Measurements from ENCODE around the gene B3GNT5. TPM values are rescaled to one million over a fixed set of nuclear protein-coding genes. Genes with fewer than 3 reads are reported as not detected.

Gene B3GNT5
- total RNA-seq, 2 experiments from 2014 or later = 11.3 to 13.3 TPM

GRCh38 chr3:183252118-183252782 lies 803 bp upstream of the B3GNT5 start:
- H3K4me1 Mint-ChIP-seq = peaks cover 17% of the 10 kb centered on the region
- peak overlapping the region; percentile 62 for H3K4me3 Mint-ChIP-seq
- no peak overlapping the region for H3K27ac Mint-ChIP-seq

GRCh38 chr3:183253528-183254486 lies 754 bp downstream of the B3GNT5 start:
- Mint-ChIP-seq H3K4me3 (peak overlapping the region; percentile 78), H3K36me3 (peaks cover 29% of the 10 kb centered on the region), H3K4me1 (peaks cover 21% of the 10 kb centered on the region), H3K27me3 (peaks cover 42% of the 10 kb centered on the region), H3K27ac (peak overlapping the region; percentile 70), H3K9me3 (no peaks in the 10 kb centered on the region)
- DNase-seq = peak; percentile 32

More at GRCh38 chr3:183252118-183252782, 803 bp upstream of the B3GNT5 start:
- peaks cover 30% of the 10 kb centered on the region for H3K27me3 Mint-ChIP-seq
- DNase-seq = no peak
- H3K36me3 Mint-ChIP-seq = peaks cover 20% of the 10 kb centered on the region
- H3K9me3 Mint-ChIP-seq = no peaks in the 10 kb centered on the region

GRCh38 chr3:183254487-183255347 lies 1.7 kb downstream of the B3GNT5 start:
- Mint-ChIP-seq H3K4me1 (peaks cover 26% of the 10 kb centered on the region), H3K4me3 (peak overlapping the region; percentile 77), H3K27ac (peak overlapping the region; percentile 70), H3K9me3 (no peaks in the 10 kb centered on the region), H3K36me3 (peaks cover 34% of the 10 kb centered on the region), H3K27me3 (peaks cover 42% of the 10 kb centered on the region)
- DNase-seq = peak; percentile 34

- H3K4me1 Mint-ChIP-seq = peaks cover 26% of the 10 kb centered on the region
- peak overlapping the region; percentile 77 for H3K4me3 Mint-ChIP-seq
- no peak for DNase-seq
- H3K27ac Mint-ChIP-seq = peak overlapping the region; percentile 70
- H3K36me3 Mint-ChIP-seq = peaks cover 34% of the 10 kb centered on the region
- no peaks in the 10 kb centered on the region for H3K9me3 Mint-ChIP-seq
- peaks cover 40% of the 10 kb centered on the region for H3K27me3 Mint-ChIP-seq
These were observed 2.3 kb downstream of the B3GNT5 start for GRCh38 chr3:183255348-183255730.

GRCh38 chr3:183259087-183259486 lies 6.0 kb downstream of the B3GNT5 start:
- no peaks in the 10 kb centered on the region for H3K9me3 Mint-ChIP-seq
- H3K27ac Mint-ChIP-seq = no peak overlapping the region
- H3K4me3 Mint-ChIP-seq = no peak overlapping the region
- peaks cover 36% of the 10 kb centered on the region for H3K36me3 Mint-ChIP-seq
- peaks cover 23% of the 10 kb centered on the region for H3K4me1 Mint-ChIP-seq
- no peak for DNase-seq
- peaks cover 32% of the 10 kb centered on the region for H3K27me3 Mint-ChIP-seq

- no peak overlapping the region for H3K4me3 Mint-ChIP-seq
- peaks cover 32% of the 10 kb centered on the region for H3K27me3 Mint-ChIP-seq
- peaks cover 36% of the 10 kb centered on the region for H3K36me3 Mint-ChIP-seq
- no peak for DNase-seq
- no peaks in the 10 kb centered on the region for H3K9me3 Mint-ChIP-seq
- no peak overlapping the region for H3K27ac Mint-ChIP-seq
- H3K4me1 Mint-ChIP-seq = peaks cover 23% of the 10 kb centered on the region
These were observed 6.6 kb downstream of the B3GNT5 start for GRCh38 chr3:183259621-183260020.

- H3K27ac Mint-ChIP-seq = no peak overlapping the region
- H3K27me3 Mint-ChIP-seq = peaks cover 25% of the 10 kb centered on the region
- H3K4me3 Mint-ChIP-seq = no peak overlapping the region
- peaks cover 29% of the 10 kb centered on the region for H3K36me3 Mint-ChIP-seq
- no peaks in the 10 kb centered on the region for H3K9me3 Mint-ChIP-seq
- H3K4me1 Mint-ChIP-seq = peaks cover 17% of the 10 kb centered on the region
- DNase-seq = no peak
These were observed 7.3 kb downstream of the B3GNT5 start for GRCh38 chr3:183260167-183260904.

GRCh38 chr3:183261151-183261724 lies 8.2 kb downstream of the B3GNT5 start:
- H3K4me3 Mint-ChIP-seq = no peak overlapping the region
- H3K27me3 Mint-ChIP-seq = peaks cover 24% of the 10 kb centered on the region
- H3K4me1 Mint-ChIP-seq = peaks cover 15% of the 10 kb centered on the region
- no peaks in the 10 kb centered on the region for H3K9me3 Mint-ChIP-seq
- no peak for DNase-seq
- peaks cover 25% of the 10 kb centered on the region for H3K36me3 Mint-ChIP-seq
- no peak overlapping the region for H3K27ac Mint-ChIP-seq

- Mint-ChIP-seq H3K9me3 (no peaks in the 10 kb centered on the region), H3K27ac (no peak overlapping the region), H3K36me3 (peaks cover 22% of the 10 kb centered on the region), H3K4me1 (peaks cover 24% of the 10 kb centered on the region), H3K4me3 (no peak overlapping the region), H3K27me3 (peaks cover 11% of the 10 kb centered on the region)
- DNase-seq = no peak
These were observed 9.9 kb downstream of the B3GNT5 start for GRCh38 chr3:183262875-183263378.

- DNase-seq = no peak
- Mint-ChIP-seq H3K27me3 (peaks cover 4% of the 10 kb centered on the region), H3K4me3 (no peak overlapping the region), H3K27ac (no peak overlapping the region), H3K36me3 (peaks cover 22% of the 10 kb centered on the region), H3K9me3 (no peaks in the 10 kb centered on the region), H3K4me1 (peaks cover 31% of the 10 kb centered on the region)
These were observed 11.2 kb downstream of the B3GNT5 start for GRCh38 chr3:183264268-183264667.

- H3K36me3 Mint-ChIP-seq = peaks cover 25% of the 10 kb centered on the region
- no peak overlapping the region for H3K27ac Mint-ChIP-seq
- H3K9me3 Mint-ChIP-seq = no peaks in the 10 kb centered on the region
- DNase-seq = no peak
- H3K27me3 Mint-ChIP-seq = peaks cover 4% of the 10 kb centered on the region
- H3K4me3 Mint-ChIP-seq = no peak overlapping the region
- peaks cover 27% of the 10 kb centered on the region for H3K4me1 Mint-ChIP-seq
These were observed 12.1 kb downstream of the B3GNT5 start for GRCh38 chr3:183265157-183265642.

GRCh38 chr3:183265834-183266417 lies 12.9 kb downstream of the B3GNT5 start:
- Mint-ChIP-seq H3K27ac (no peak overlapping the region), H3K4me3 (no peak overlapping the region), H3K36me3 (peaks cover 26% of the 10 kb centered on the region), H3K4me1 (peaks cover 27% of the 10 kb centered on the region), H3K27me3 (no peaks in the 10 kb centered on the region), H3K9me3 (no peaks in the 10 kb centered on the region)
- peak; percentile 50 for DNase-seq

- H3K27ac Mint-ChIP-seq = no peak overlapping the region
- no peaks in the 10 kb centered on the region for H3K27me3 Mint-ChIP-seq
- peaks cover 29% of the 10 kb centered on the region for H3K4me1 Mint-ChIP-seq
- no peak for DNase-seq
- no peaks in the 10 kb centered on the region for H3K9me3 Mint-ChIP-seq
- no peak overlapping the region for H3K4me3 Mint-ChIP-seq
- peaks cover 28% of the 10 kb centered on the region for H3K36me3 Mint-ChIP-seq
These were observed 13.4 kb downstream of the B3GNT5 start for GRCh38 chr3:183266454-183266853.
